SKM-1 treated with dmso at 0.1 percent for 144 hours (cell line): ENCODE results near the gene EHMT1.

Experiments used
- DNase-seq: peaks from one replicate; lab custom pipeline; 2025; ENCODE audit not compliant: unreplicated experiment; lab: John Stamatoyannopoulos, UW

Gene EHMT1

GRCh38 chr9:137817236-137818200 is 198.7 kb downstream of the EHMT1 start:
- DNase-seq, result no peak

DNA sequence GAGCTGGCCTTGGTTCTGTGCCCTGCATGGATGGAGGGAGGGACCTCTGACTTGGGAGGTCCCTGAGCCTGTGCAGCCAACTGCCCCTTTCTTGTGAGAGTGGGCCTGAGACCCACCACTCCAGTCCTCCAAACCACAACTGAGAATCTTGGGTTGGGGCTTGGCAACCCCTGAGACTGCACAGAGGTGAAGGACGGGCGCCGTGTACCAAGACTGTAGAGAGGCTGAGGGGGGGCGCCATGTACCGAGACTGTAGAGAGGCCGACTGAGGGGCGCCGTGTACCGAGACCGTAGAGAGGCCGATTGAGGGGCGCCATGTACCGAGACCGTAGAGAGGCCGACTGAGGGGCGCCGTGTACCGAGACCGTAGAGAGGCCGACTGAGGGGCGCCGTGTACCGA is 199.5 kb downstream of the EHMT1 start:
- no peak for DNase-seq

DNA sequence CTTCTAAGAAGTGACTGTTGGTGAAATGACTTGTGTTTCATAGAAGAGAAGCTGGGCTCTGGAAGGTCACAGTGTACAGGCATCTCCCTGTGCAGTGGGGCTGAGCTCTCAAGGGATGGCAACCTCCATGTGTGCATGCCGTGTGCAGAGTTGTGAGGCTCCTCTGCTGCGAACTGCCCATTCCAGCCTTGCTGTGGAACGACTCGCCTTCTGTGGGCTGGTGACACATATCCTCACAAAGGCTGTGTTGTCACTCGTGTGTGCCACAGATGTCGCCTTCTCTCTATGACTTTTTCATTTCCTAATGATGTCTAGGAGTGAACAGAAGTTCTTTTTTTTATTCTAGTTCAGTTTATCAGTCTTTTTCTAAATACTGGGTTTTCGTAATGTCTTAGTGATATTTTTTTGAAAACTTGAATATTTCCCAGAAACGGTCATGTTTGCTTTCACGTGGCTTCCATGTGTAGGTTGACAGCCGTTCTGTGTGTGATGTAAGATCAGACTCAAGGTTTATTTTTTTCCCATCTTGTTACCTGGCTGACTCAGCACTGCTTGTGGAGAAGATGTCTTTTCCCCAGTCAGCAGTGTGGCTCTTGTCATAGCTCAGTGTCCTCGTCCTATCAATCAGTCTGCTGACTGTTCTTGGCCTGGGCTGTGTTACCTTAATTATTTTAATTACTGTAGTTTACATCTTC is 201.5 kb downstream of the EHMT1 start:
- no peak for DNase-seq

GRCh38 chr9:137823986-137824771 is 205.4 kb downstream of the EHMT1 start:
- no peak for DNase-seq

DNA sequence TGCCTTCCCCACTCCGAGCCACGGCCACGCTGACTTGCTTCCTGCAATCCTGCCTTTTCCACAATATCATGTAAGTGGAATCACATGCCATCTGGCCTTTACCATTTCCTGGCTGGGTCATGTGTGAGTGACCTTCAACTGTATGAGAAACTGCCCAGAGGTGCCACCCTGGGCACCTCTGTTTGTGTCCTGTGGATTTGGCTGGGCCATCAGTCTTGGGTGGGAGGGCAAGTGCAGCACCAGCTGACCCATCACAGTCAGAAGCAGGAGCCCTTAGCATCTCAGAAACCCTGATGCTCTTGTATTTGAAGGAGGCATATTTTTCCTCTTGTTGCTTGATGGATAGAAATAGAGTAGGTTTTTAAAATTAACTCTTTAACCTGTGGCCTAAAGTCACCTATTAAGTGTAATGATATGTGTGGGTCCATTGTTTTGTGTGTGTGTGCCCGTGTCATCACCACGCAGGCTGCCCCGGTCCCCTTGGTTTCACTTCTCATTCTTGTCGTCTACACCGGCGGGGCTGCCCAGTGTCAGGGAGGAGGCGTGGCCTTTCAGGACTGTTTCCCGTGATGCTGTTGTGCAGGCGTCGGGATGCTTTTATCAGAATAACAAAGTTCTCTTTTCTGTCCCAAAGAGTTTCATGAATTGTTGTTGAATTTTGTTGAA is 206.7 kb downstream of the EHMT1 start:
- no peak for DNase-seq

DNA sequence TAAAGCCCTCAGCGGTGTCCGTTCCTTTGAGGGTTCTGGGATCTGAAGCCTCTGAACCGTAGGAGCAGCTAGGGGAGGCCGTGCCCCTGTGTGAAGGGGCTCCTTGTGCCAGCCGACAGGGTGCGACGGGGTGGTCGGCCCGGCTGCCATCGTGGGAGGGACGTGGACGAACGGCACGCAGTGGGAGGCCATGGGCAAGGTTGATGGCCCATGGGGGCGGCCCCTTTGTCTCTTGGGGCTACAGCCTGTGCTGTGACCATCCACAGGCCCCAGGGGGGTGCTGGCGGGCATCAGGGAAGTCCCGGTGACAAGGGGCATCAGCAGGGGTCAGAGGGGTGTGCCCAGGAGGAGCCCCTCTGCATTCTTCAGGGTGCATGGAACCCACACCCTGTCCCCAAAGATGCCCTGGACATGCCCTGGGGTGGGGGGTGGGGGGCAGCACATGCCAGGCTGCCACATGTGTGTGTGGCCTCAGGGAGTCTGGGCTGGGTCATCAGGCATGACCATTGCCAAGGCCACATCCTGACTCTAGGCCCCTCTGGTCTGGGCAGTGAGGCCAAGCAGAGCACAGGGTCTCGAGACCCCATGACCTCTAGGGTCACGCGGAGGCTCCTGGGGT is 209.2 kb downstream of the EHMT1 start:
- no peak for DNase-seq

DNA sequence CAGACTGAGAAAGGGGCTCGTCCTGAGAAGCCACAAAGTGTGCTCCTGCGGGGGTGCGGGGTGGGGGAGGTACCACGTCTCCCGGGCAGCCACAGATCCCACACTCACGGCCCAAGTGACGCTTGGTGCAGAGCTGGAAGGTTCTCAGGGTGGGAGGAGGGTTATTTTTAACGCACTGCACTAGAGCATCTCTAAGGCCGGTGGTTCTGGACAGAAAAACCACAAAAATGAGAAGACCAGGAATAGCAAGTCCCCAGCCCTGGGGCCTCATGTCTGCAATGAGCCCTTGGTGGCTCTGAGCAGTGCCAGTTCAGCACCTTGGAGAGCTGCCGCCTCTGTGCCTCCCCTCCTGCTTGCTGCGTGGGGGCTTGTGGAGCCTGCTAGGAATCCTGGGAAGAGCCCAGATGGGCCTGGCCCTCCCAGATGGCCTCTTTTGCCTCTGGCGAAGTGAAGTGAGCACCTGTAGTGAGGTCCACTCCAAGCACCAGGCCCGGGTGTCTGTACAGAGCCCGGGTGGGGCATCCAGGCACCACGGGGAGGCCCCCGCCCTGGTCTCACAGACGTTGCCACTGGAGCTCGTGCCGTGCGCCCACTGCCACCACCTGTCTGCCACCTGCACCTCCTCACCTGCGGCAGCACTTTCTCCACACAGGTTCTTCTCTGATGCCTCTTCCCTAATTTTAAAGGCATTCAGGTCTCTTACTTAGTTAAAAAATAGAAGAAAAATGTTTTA is 209.9 kb downstream of the EHMT1 start:
- no peak for DNase-seq

DNA sequence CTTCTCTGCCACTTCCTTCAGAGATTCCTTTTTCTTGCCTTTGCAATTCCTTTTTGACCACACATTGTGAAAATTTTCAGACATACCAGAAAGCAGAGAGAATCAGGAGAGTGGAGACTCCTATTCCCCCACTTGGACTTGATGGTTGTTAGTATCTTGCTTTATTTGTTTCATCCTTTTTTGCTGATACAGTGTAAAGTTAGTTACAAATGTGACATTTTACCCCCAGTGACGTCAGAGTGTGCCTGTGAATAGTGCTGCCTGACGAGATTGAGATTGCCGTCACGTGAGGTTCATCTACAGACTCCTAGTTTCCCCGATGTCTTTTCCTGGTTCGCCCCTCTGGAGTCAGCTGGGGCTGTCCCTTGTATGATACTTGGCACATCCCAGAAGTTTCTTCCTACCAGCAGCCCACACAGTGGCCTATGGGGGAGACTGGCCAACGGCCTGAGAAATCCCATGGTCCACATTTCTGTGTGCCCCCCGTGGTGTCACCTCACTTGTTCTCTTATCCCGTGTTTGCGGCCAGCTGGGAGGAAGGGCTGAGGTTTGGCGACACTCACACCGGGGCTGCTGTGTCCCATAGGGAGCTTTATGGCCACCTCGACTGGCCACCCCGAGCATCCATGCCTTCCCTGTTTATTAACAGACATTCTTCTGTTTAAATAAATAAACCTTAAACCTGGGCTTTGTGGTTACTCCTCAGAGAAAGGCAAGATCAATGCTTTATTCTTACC is 210.6 kb downstream of the EHMT1 start:
- no peak for DNase-seq

DNA sequence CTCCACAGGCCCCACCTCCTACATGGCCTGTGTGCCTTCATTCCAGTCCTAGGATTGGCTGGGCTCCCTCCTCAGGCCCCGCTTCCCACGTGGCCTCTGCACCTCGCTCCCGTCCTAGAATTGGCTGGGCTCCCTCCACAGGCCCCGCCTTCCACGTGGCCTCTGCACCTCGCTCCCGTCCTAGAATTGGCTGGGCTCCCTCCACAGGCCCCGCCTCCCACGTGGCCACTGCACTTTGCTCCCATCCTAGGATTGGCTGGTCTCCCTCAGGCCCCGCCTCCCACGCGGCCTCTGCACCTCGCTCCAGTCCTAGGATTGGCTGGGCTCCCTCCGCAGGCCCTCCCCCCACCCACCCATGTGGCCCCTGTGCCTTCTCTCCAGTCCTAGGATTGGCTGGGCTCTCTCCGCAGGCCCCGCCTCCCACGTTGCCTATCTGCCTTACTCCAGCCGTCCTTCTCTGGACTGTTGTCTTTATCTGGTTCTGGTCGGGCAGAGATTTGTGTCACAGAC is 213.4 kb downstream of the EHMT1 start:
- DNase-seq, result no peak

DNA sequence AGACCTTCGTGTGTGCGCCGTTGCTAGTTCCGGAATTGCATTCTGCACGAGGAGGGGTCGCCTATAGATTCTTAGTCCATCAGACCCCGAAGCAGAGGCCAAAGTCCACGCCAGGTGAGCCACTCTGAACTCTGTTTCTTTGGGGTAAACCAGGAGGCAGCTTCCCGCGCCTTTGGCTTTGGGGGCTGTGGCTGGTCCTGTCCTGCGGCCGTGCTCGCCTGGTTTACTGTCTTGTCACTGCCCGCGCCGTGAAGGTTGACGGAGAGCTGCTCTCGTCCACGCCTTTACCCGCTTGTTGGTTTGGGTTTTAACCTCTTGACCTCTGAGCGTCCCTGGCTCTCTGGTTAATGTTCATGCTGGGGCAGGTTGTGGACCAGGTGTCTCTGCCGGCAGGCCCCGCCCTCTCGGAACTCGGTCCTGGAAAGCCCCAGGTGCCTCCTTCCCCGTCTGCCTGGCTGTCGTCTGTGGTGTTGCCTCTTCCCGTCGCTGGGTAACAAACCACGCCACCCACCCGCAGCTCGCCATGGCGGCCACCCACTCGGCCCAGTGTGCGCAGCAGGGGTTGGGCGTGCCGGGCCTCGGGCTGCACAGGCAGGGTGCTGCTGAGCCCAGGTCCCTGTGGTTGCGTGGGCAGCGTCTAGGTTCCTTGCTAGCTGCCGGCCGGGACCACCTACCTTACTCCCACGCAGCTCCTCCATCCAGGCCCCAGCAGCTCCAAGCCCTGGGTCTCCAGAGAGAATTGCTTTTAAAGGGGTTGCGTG is 214.2 kb downstream of the EHMT1 start:
- no peak for DNase-seq

- no peak for DNase-seq
Observed at GRCh38 chr9:137833721-137834613, 215.2 kb downstream of the EHMT1 start.

- DNase-seq, result no peak
Observed at GRCh38 chr9:137834846-137835546, 216.2 kb downstream of the EHMT1 start.

DNA sequence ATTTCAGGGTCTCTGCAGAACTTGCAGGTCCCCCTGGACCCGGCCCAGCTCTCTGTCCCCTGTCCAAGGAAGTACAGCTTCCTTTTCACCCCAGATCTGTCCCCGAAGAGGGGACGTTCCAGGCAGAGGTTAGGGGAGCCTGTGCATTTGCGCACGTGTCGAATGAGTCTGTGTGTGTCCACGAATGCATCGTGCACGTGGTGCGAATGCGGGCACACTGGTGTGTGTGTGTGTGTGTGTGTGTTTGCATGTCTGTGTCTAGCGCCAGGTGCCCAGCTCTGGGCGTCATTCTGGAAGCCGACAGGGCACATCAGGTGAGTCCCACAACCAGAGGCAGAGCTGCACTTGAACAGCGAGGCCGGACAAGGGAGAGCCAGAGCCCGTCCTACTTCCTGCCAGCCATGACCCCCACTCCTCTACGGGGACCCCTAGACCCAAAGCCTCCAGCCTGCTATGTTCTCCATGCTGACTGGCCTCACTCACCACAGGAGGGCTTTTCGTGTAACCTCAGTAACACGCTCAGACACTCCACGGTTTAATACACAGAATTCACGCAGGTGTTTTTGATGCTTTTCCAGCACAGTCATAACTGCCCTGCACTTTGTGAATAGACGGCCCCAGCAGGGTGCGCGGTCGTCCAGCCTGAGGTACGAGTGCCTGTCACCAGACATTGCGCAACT is 217.5 kb downstream of the EHMT1 start:
- no peak for DNase-seq

DNA sequence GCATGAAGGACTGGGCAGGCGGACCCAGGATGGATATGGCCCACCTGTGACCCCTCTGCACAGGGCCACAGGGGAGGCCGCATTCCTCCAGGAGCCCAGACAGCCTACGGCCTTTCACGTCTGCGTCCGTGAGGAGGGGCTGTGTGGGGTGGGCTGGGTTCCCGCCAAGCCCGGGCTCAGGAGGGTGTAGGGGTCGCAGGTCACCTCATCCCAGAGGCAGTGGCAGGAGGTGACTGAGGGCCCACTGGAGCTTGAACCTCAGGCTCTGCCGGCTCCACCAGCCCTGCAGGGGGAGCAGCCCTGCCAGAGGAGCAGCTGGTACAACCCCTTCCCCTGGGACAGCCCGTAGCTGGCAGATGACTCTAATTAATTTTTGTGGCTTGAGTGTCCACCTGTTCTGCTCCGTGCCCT is 218.0 kb downstream of the EHMT1 start:
- DNase-seq, result no peak

GRCh38 chr9:137837345-137838278 is 218.8 kb downstream of the EHMT1 start:
- no peak for DNase-seq
